Common myeloid progenitor, CD34-positive (primary cell): ENCODE results near the gene RNASE1. TPM values are rescaled to one million over a fixed set of nuclear protein-coding genes. Genes with fewer than 3 reads are reported as not detected.

Experiments used
- CTCF ChIA-PET: fragments of 350-600 bp; sonication (Branson Sonifier 250); formaldehyde crosslinking; loops from one replicate; lab custom pipeline; 2021; ENCODE audit warnings: antibody characterized with exemption; lab: Charles Lee
- POLR2A ChIA-PET: fragments of 350-600 bp; sonication (Branson Sonifier 250); formaldehyde crosslinking; loops from one replicate; lab custom pipeline; 2021; ENCODE audit warnings: antibody characterized with exemption; lab: Charles Lee
- DNase-seq, 3 donors: peaks; one replicate each; pipeline versions ENCODE4 v3.0.0 to v3.0.0-alpha.2; 2013
- H3K27ac ChIP-seq, 2 experiments: 1 replicate in 1 of 2; 2 replicates in 1 of 2; pipeline ENCODE4 v1.7.0; 2013; ENCODE audit warnings: inconsistent platforms in 2 of 2, low read length in 2 of 2, mild to moderate bottlenecking in 2 of 2, low read depth in 1 of 2, moderate library complexity in 1 of 2; ENCODE audit not compliant: severe bottlenecking in 2 of 2, insufficient read depth in 1 of 2, poor library complexity in 1 of 2
- H3K27me3 ChIP-seq, 5 experiments: replicated peaks in 2 of 5; 1 replicate in 3 of 5; 2 replicates in 2 of 5; pipeline versions ENCODE4 v1.6.1 to v1.7.0; 2013; ENCODE audit warnings: low read length in 4 of 5, mild to moderate bottlenecking in 2 of 5, moderate library complexity in 2 of 5, inconsistent platforms in 1 of 5; ENCODE audit not compliant: insufficient read depth in 5 of 5, control insufficient read depth in 4 of 5
- H3K36me3 ChIP-seq, 4 experiments: 1 replicate in 2 of 4; 2 replicates in 2 of 4; pipeline versions ENCODE4 v1.6.1 to v1.7.0; 2013; ENCODE audit warnings: low read length in 3 of 4, control low read depth in 1 of 4, mild to moderate bottlenecking in 1 of 4; ENCODE audit not compliant: control insufficient read depth in 4 of 4, insufficient read depth in 4 of 4
- H3K4me1 ChIP-seq, 4 experiments: 1 replicate in 3 of 4; 2 replicates in 1 of 4; pipeline versions ENCODE4 v1.6.1 to v1.7.1; 2013; ENCODE audit warnings: low read length in 3 of 4, mild to moderate bottlenecking in 3 of 4, control low read depth in 1 of 4, inconsistent platforms in 1 of 4, moderate library complexity in 1 of 4; ENCODE audit not compliant: control insufficient read depth in 4 of 4, insufficient read depth in 4 of 4; ENCODE audit errors: control extremely low read depth in 1 of 4
- H3K4me3 ChIP-seq, 7 experiments: 1 replicate in 4 of 7; 2 replicates in 3 of 7; pipeline versions ENCODE4 v1.5.1 to v1.7.0; 2013; ENCODE audit warnings: mild to moderate bottlenecking in 7 of 7, low read length in 6 of 7, moderate library complexity in 6 of 7, inconsistent platforms in 2 of 7, low read depth in 2 of 7, control low read depth in 1 of 7; ENCODE audit not compliant: insufficient read depth in 4 of 7, control insufficient read depth in 1 of 7; ENCODE audit errors: extremely low read depth in 1 of 7
- H3K9me3 ChIP-seq, 5 experiments: 1 replicate in 4 of 5; 2 replicates in 1 of 5; pipeline versions ENCODE4 v1.6.1 to v1.7.1; 2013; ENCODE audit warnings: low read length in 4 of 5, mild to moderate bottlenecking in 2 of 5, inconsistent platforms in 1 of 5, low read depth in 1 of 5, moderate library complexity in 1 of 5; ENCODE audit not compliant: control insufficient read depth in 4 of 5, insufficient read depth in 2 of 5; ENCODE audit errors: control extremely low read depth in 1 of 5
- WGBS: methylation state at CpG from one replicate; pipeline ENCODE4 v1.1.5; 2013; ENCODE audit not compliant: insufficient coverage; 5-methylcytosine and 5-hydroxymethylcytosine counted together
- polyA plus RNA-seq: library from polyadenylated mRNA; unstranded; fragments of 120-200 nt; gene quantifications from one replicate; pipeline ENCODE4 v1.2.1, GENCODE V29; 2013

The RNASE1 gene
- polyA plus RNA-seq: 1.0 TPM

DNA sequence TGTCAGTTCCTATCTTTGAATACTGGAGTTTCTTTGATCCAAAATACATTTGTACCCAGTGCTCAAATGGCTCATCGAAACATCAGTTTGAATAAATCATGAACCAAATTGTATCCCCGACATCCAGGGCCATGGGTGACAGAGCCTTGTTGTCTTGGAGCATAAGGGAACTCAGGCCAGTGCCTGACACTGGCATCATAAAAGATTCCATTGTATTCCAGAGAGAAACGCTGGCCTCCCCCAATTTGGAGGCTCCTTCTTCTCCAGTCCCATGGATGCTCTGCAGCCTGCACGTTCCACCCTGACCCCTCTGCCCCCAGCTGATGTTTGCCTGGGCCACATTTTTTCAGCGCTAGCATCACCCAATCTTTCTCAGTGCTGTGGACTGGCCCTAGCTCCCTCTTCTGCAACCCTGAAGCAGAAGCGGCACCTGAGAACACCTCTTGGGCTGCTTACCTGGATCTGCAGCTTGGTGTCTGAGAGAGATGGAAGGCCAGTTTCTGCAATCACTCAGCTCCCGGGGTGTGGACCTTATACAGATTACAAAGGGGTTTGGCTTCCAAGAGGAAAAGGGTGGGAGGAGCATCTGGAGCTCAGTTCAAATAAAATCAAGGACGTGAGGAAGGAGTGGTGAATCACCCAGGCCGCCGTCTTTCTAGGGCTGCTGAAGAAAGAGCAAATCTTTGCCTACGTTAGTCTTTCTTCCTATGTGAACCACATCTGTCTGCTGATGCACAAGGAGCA, at the start of gene RNASE1:
Gene RNASE1, minus strand, starts transcription at position 504 of the 744 bp plus-strand sequence. CDS start 776 bp downstream, outside the sequence.
- CTCF ChIA-PET: interaction anchor here (0.9 to 3.2 kb wide), 2 partner anchors 9 to 29 kb away, joined by 3 to 13 read pairs; no protein-coding TSS in a partner anchor
- POLR2A ChIA-PET: no interaction called here
- Histone ChIP-seq H3K9me3 (no peaks in the 10 kb centered on the region), H3K4me1 (peaks cover 2 to 40% (median 22%) of the 10 kb centered on the region in 4 experiments), H3K27ac (peak within 1 kb of the TSS in 1 of 2 experiments; percentile 30), H3K27me3 (no peaks in the 10 kb centered on the region), H3K4me3 (no peak within 1 kb of the TSS), H3K36me3 (no peaks in the 10 kb centered on the region)
- no peak for DNase-seq
- WGBS: 97% methylated on average over 10 of the region's 11 CpGs

GRCh38 chr14:20848955-20849570, 46.4 kb upstream of the RNASE1 start:
- Histone ChIP-seq H3K27me3 (peaks cover 0 to 3% (median 0%) of the 10 kb centered on the region in 5 experiments), H3K4me1 (peaks cover 0 to 13% (median 2%) of the 10 kb centered on the region in 4 experiments), H3K4me3 (no peak overlapping the region), H3K27ac (no peak overlapping the region), H3K36me3 (no peaks in the 10 kb centered on the region), H3K9me3 (no peaks in the 10 kb centered on the region)
- 60% methylated on average over 4 of the region's 4 CpGs for WGBS
- no peak for DNase-seq
- POLR2A ChIA-PET: no interaction called here
- CTCF ChIA-PET: interaction anchor here (0.9 to 2.8 kb wide), 7 partner anchors 9 to 155 kb away, joined by 3 to 9 read pairs (median 4); no protein-coding TSS in a partner anchor

DNA sequence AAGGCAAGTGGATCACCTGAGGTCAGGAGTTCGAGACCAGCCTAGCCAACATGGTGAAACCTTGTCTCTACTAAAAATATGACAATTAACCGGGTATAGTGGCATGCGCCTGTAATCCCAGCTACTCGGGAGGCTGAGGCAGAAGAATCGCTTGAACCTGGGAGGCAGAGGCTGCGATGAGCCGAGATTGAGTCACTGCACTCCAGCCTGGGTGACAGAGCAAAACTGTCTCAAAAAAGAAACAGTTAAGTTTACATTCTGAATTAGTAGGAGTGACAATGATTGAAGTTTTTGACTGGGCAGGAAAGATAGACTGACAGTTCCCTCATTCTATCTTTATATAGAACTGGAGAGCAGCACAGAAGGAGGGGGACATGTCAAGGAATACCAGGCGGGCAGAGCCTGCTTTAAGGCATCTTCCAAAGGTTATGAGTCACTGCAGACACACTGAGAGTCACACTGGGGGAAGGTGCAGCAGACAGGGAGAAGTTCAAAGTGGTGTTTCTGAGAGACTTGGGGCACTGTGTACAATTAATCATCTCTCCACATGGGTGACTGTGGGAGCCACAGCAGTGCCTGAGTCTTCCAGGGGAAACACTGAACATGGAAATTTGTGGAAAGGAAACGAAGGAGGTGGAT, 45.8 kb upstream of the RNASE1 start:
- Histone ChIP-seq H3K36me3 (no peaks in the 10 kb centered on the region), H3K4me1 (peaks cover 0 to 13% (median 2%) of the 10 kb centered on the region in 4 experiments), H3K4me3 (no peak overlapping the region), H3K27me3 (no peaks in the 10 kb centered on the region), H3K9me3 (no peaks in the 10 kb centered on the region), H3K27ac (no peak overlapping the region)
- 93% methylated on average over 5 of the region's 9 CpGs for WGBS
- ChIA-PET POLR2A (no interaction called here), CTCF (interaction anchor here (0.8 to 2.8 kb wide), 10 partner anchors 10 to 155 kb away, joined by 3 to 11 read pairs (median 4); no protein-coding TSS in a partner anchor)
- no peak for DNase-seq

GRCh38 chr14:20846560-20846959, 43.9 kb upstream of the RNASE1 start:
- WGBS: 80% methylated on average over 1 of the region's 6 CpGs
- no peak for DNase-seq
- Histone ChIP-seq H3K27me3 (no peaks in the 10 kb centered on the region), H3K27ac (no peak overlapping the region), H3K9me3 (no peaks in the 10 kb centered on the region), H3K4me3 (no peak overlapping the region), H3K4me1 (peaks cover 0 to 13% (median 2%) of the 10 kb centered on the region in 4 experiments), H3K36me3 (no peaks in the 10 kb centered on the region)
- CTCF ChIA-PET: interaction anchor here (0.7 to 1.6 kb wide), 4 partner anchors 9 to 149 kb away, joined by 3 to 7 read pairs (median 4); no protein-coding TSS in a partner anchor
- POLR2A ChIA-PET: no interaction called here

- H3K4me1 ChIP-seq: no peaks in the 10 kb centered on the region
- no peak for DNase-seq
- ChIA-PET CTCF (no interaction called here), POLR2A (no interaction called here)
- no peaks in the 10 kb centered on the region for H3K36me3 ChIP-seq
- no peaks in the 10 kb centered on the region for H3K27me3 ChIP-seq
- H3K27ac ChIP-seq: no peak overlapping the region
- H3K4me3 ChIP-seq: no peak overlapping the region
- no peaks in the 10 kb centered on the region for H3K9me3 ChIP-seq
These were observed 38.5 kb upstream of the RNASE1 start for GRCh38 chr14:20841096-20841495.

DNA sequence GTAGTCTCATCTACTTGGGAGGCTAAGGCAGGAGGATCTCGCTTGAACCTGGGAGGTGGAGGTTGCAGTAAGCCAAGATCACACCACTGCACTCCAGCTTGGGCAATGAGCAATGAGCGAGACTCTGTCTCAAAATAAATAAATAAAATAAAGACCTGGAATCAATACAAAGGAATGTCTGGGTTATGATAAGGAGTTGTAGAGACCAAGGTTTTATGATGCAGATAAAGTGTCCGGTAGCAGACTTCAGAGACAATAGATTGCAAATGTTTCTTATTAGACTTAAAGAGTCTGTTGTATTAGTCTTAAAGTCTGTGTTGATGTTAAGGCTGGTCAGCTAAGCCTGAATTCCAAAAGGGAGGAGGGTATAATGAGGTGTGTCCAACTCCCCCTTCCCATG, 35.2 kb upstream of the RNASE1 start:
- H3K27me3 ChIP-seq: no peaks in the 10 kb centered on the region
- peak in 2 of 3 donors; percentile 10 to 37 for DNase-seq
- H3K27ac ChIP-seq: no peak overlapping the region
- 89% methylated on average over 1 of the region's 3 CpGs for WGBS
- ChIA-PET CTCF (interaction anchor here (1.0 kb wide), 1 partner anchor 13 kb away, joined by 3 read pairs; no protein-coding TSS in a partner anchor), POLR2A (no interaction called here)
- H3K36me3 ChIP-seq: no peaks in the 10 kb centered on the region
- H3K4me3 ChIP-seq: no peak overlapping the region
- H3K9me3 ChIP-seq: no peaks in the 10 kb centered on the region
- H3K4me1 ChIP-seq: no peaks in the 10 kb centered on the region
